ENCODE results near the gene MORN2.

GRCh38 chr2:38850045-38850444, 25.7 kb upstream of the MORN2 start:
- TF ChIP-seq CTCF (IDR thresholded peaks at IDR 0.05) (no peak), POLR2AphosphoS5 (IDR thresholded peaks at IDR 0.05) (no peak), POLR2A (IDR thresholded peaks at IDR 0.05) (no peak)

Measured in prostate gland (tissue), 2 donors.